Measurements from ENCODE around the gene ACTL8.

GRCh38 chr1:17865912-17866739 lies 111.0 kb downstream of the ACTL8 start:
- TF ChIP-seq CTCF (IDR thresholded peaks at IDR 0.05; ENCODE audit: insufficient read depth, low read length) (no peak), GABPA (IDR thresholded peaks at IDR 0.05; ENCODE audit: low read depth) (no peak)
